B cell (primary cell): ENCODE measurements around the gene MAEA. TPM values are rescaled to one million over a fixed set of nuclear protein-coding genes. Genes with fewer than 3 reads are reported as not detected.

Source experiments
- ATAC-seq: fragments of 200-7000 bp; cut with Tn5 transposase; one replicate; pipeline ENCODE4 v1.10.0; 2021; ENCODE audit warnings: low read depth, mild to moderate bottlenecking, moderate number of reproducible peaks, moderate library complexity
- CTCF ChIA-PET: fragments of 350-600 bp; sonication (Branson Sonifier 250); formaldehyde crosslinking; loops from one replicate; lab custom pipeline; 2021; ENCODE audit warnings: antibody characterized with exemption, inconsistent platforms; lab: Charles Lee
- POLR2A ChIA-PET: fragments of 350-600 bp; sonication (Branson Sonifier 250); formaldehyde crosslinking; loops from one replicate; lab custom pipeline; 2021; ENCODE audit warnings: antibody characterized with exemption; lab: Charles Lee
- DNase-seq: peaks from one replicate; pipeline ENCODE4 v3.0.0; 2013
- H2AFZ ChIP-seq: 2 replicates; pipeline ENCODE4 v1.6.1; 2012; ENCODE audit warnings: mild to moderate bottlenecking, low read depth, low read length; ENCODE audit not compliant: insufficient read depth, poor library complexity, severe bottlenecking
- H3K27ac ChIP-seq, 2 donors: 1 replicate in 1 of 2; 2 replicates in 1 of 2; pipeline ENCODE4 v1.5.1; 2012 to 2013; ENCODE audit warnings: low read length in 2 of 2, mild to moderate bottlenecking in 2 of 2, moderate library complexity in 1 of 2
- H3K27me3 ChIP-seq, 4 experiments: fragments of 200-600 bp in 1 of 4; sonication (generic) in 1 of 4; replicated peaks in 1 of 4; 1 replicate in 2 of 4; 2 replicates in 2 of 4; pipeline versions ENCODE4 v1.6.1 to v1.7.0; 2013 to 2016; ENCODE audit warnings: low read length in 3 of 4, mild to moderate bottlenecking in 2 of 4, mixed read lengths in 1 of 4, moderate library complexity in 1 of 4; ENCODE audit not compliant: insufficient read depth in 4 of 4, control insufficient read depth in 3 of 4; ENCODE audit errors: control extremely low read depth in 1 of 4
- H3K36me3 ChIP-seq, 2 experiments: replicated peaks in 1 of 2; 1 replicate in 1 of 2; 2 replicates in 1 of 2; pipeline versions ENCODE4 v1.6.1 to v1.7.1; 2013; ENCODE audit warnings: low read length in 1 of 2; ENCODE audit not compliant: insufficient read depth in 2 of 2, control insufficient read depth in 1 of 2; ENCODE audit errors: control extremely low read depth in 1 of 2, extremely low read depth in 1 of 2
- H3K4me1 ChIP-seq, 2 donors: fragments of 200-600 bp in 1 of 2; sonication (generic) in 1 of 2; 1 replicate in 1 of 2; 2 replicates in 1 of 2; pipeline versions ENCODE4 v1.5.1 to v1.6.1; 2013 to 2017; ENCODE audit warnings: low read length in 2 of 2; ENCODE audit not compliant: control insufficient read depth in 2 of 2, insufficient read depth in 2 of 2
- H3K4me2 ChIP-seq: replicated peaks from 2 replicates; pipeline ENCODE3; 2012; ENCODE audit warnings: mild to moderate bottlenecking, low read depth, low read length; ENCODE audit not compliant: poor library complexity, severe bottlenecking
- H3K4me3 ChIP-seq, 5 experiments: fragments of 200-600 bp in 1 of 5; sonication (generic) in 1 of 5; 1 replicate in 3 of 5; 2 replicates in 2 of 5; pipeline versions ENCODE4 v1.5.1 to v1.7.0; 2011 to 2016; ENCODE audit warnings: low read length in 4 of 5, mild to moderate bottlenecking in 4 of 5, low read depth in 2 of 5, control low read depth in 1 of 5, moderate library complexity in 1 of 5; ENCODE audit not compliant: insufficient read depth in 1 of 5; ENCODE audit errors: control extremely low read depth in 1 of 5, extremely low read depth in 1 of 5
- H3K79me2 ChIP-seq: fragments of 200-600 bp; sonication (generic); one replicate; pipeline ENCODE4 v1.6.0; 2016; ENCODE audit warnings: low read length; ENCODE audit not compliant: control insufficient read depth, insufficient read depth
- H3K9ac ChIP-seq: fragments of 200-600 bp; sonication (generic); 2 replicates; pipeline ENCODE4 v1.6.1; 2017; ENCODE audit warnings: mild to moderate bottlenecking, low read length, moderate library complexity
- H3K9me3 ChIP-seq, 3 donors: one replicate each; pipeline versions ENCODE4 v1.6.1 to v1.7.1; 2013; ENCODE audit warnings: low read length in 2 of 3; ENCODE audit not compliant: control insufficient read depth in 2 of 3, insufficient read depth in 1 of 3; ENCODE audit errors: control extremely low read depth in 1 of 3
- H4K20me1 ChIP-seq: 2 replicates; pipeline ENCODE4 v1.6.0; 2012; ENCODE audit warnings: mild to moderate bottlenecking, low read length; ENCODE audit not compliant: insufficient read depth, control insufficient read depth, poor library complexity, severe bottlenecking
- H3K27ac Mint-ChIP-seq: one replicate; pipeline ENCODE4 v1.8.0; 2021; ENCODE audit warnings: mixed read lengths
- H3K27me3 Mint-ChIP-seq: one replicate; pipeline ENCODE4 v1.8.0; 2021; ENCODE audit warnings: mixed read lengths
- H3K4me1 Mint-ChIP-seq: one replicate; pipeline ENCODE4 v1.8.0; 2021; ENCODE audit warnings: mixed read lengths
- H3K4me3 Mint-ChIP-seq: one replicate; pipeline ENCODE4 v1.8.0; 2021; ENCODE audit warnings: mixed read lengths
- H3K9me3 Mint-ChIP-seq: one replicate; pipeline ENCODE4 v1.8.0; 2022; ENCODE audit warnings: mixed read lengths; ENCODE audit not compliant: insufficient read depth
- CTCF ChIP-seq: fragments of 200-600 bp; IDR thresholded peaks from one replicate; pipeline ENCODE4 v1.8.0; 2022; ENCODE audit warnings: antibody characterized with exemption, mild to moderate bottlenecking
- EZH2 ChIP-seq: IDR thresholded peaks from 2 replicates; pipeline ENCODE4 v1.6.1; 2012; ENCODE audit warnings: borderline replicate concordance, low read depth, mild to moderate bottlenecking, moderate library complexity, low read length; ENCODE audit not compliant: insufficient read depth, poor library complexity, severe bottlenecking
- WGBS: methylation state at CpG from one replicate; pipeline ENCODE4 v1.1.5; 2013; ENCODE audit warnings: missing lambda C conversion rate; ENCODE audit not compliant: insufficient coverage; 5-methylcytosine and 5-hydroxymethylcytosine counted together
- intact Hi-C: fragments of 100-400 bp; cut with micrococcal nuclease; formaldehyde crosslinking; loops from one replicate; pipeline ENCODE4 v1.10.0; 2022
- polyA plus RNA-seq: library from polyadenylated mRNA; depleted of rRNA; stranded (reverse); fragments of >200 nt; gene quantifications from 2 replicates; pipeline ENCODE4 v1.2.3, GENCODE V29; 2012
- total RNA-seq, 2 donors: library from RNA; stranded (reverse); fragments of 120-200 nt in 1 of 2; gene quantifications; 1 replicate in 1 of 2; 2 replicates in 1 of 2; pipeline versions ENCODE4 v1.2.3 to v1.2.4, GENCODE V29; 2013 to 2022

Gene MAEA
- total and polyA plus RNA-seq, 2 donors (not counting 1 experiment from before 2014, with no cell fraction given), result 106 to 107 TPM

- DNase-seq, result peak; percentile 61
- peaks cover 91% of the 10 kb centered on the region for H3K79me2 ChIP-seq
- peaks cover 18 to 38% of the 10 kb centered on the region in 2 donors for H3K4me1 ChIP-seq
- WGBS, result 18% methylated on average over 33 of the region's 36 CpGs
- Mint-ChIP-seq H3K27ac (peak overlapping the region; percentile 50), H3K4me3 (peak overlapping the region; percentile 81), H3K4me1 (peaks cover 53% of the 10 kb centered on the region), H3K9me3 (no peaks in the 10 kb centered on the region), H3K27me3 (no peaks in the 10 kb centered on the region)
- peak; percentile 89 for ATAC-seq
- peak overlapping the region; percentile 47 for H3K9ac ChIP-seq
- peaks cover 95% of the 10 kb centered on the region for H4K20me1 ChIP-seq
- ChIA-PET CTCF (interaction anchor here (1.0 to 1.1 kb wide), 2 partner anchors 9 to 44 kb away, joined by 3 read pairs; no protein-coding TSS in a partner anchor), POLR2A (interaction anchor here (0.7 kb wide), 1 partner anchor 60 kb away, joined by 3 read pairs; no protein-coding TSS in a partner anchor)
- peaks cover 0 to 26% of the 10 kb centered on the region in 2 experiments for H3K36me3 ChIP-seq
- no peaks in the 10 kb centered on the region for H3K27me3 ChIP-seq
- intact Hi-C loops, result no loop called here
- peaks cover 0 to 2% (median 0%) of the 10 kb centered on the region in 3 donors for H3K9me3 ChIP-seq
- H3K4me3 ChIP-seq, result peak overlapping the region; percentile 17 to 35 (median 34)
- peak overlapping the region in 1 of 2 donors; percentile 51 for H3K27ac ChIP-seq
- no peak for TF ChIP-seq CTCF
- TF ChIP-seq EZH2, result no peak
- H3K4me2 ChIP-seq, result peak overlapping the region; percentile 87
- H2AFZ ChIP-seq, result peak overlapping the region; percentile 9
Observed at GRCh38 chr4:1309261-1310010, 19.7 kb downstream of the MAEA start.
